ENCODE measurements around the gene IFNGR1.

Gene IFNGR1

GRCh38 chr6:137185290-137185689, 33.9 kb downstream of the IFNGR1 start:
- no peak for DNase-seq (ENCODE audit: low read depth)
- H3K4me3 ChIP-seq (ENCODE audit: control insufficient read depth, low read depth, low read length): no peak overlapping the region
- no peak for TF ChIP-seq CTCF (conservative IDR thresholded peaks at IDR 0.05; ENCODE audit: control insufficient read depth, insufficient read depth, low read depth, low read length)

DNA sequence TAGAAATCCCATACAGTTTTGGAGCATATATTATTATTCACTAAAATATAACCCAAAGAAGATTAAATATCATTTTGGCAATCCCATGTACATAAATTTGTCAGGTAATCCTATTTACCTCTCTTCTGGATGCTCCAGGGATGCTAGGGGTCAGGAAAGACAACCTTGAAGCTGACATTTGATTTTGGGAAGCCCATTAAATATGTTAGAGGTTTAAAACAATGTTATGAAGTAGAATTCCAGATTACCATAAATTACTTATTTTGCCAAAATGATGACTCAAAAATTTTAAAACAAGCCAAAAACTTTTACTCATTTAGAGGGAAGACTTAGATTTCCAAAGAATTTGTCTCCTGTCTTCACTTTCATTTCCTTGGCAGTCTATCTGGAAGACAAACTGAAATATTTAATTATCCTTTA, 36.5 kb downstream of the IFNGR1 start:
- no peak for TF ChIP-seq CTCF (conservative IDR thresholded peaks at IDR 0.05; ENCODE audit: control insufficient read depth, insufficient read depth, low read depth, low read length)
- no peak overlapping the region for H3K4me3 ChIP-seq (ENCODE audit: control insufficient read depth, low read depth, low read length)
- DNase-seq (ENCODE audit: low read depth): no peak

- DNase-seq (ENCODE audit: low read depth): no peak
- TF ChIP-seq CTCF (conservative IDR thresholded peaks at IDR 0.05; ENCODE audit: control insufficient read depth, insufficient read depth, low read depth, low read length): no peak
- H3K4me3 ChIP-seq (ENCODE audit: control insufficient read depth, low read depth, low read length): no peak overlapping the region
Measured at GRCh38 chr6:137181891-137182653, 37.1 kb downstream of the IFNGR1 start.

- TF ChIP-seq CTCF (conservative IDR thresholded peaks at IDR 0.05; ENCODE audit: control insufficient read depth, insufficient read depth, low read depth, low read length): no peak
- no peak for DNase-seq (ENCODE audit: low read depth)
- no peak overlapping the region for H3K4me3 ChIP-seq (ENCODE audit: control insufficient read depth, low read depth, low read length)
Measured at GRCh38 chr6:137177611-137178010, 41.6 kb downstream of the IFNGR1 start.

GRCh38 chr6:137176729-137177128, 42.5 kb downstream of the IFNGR1 start:
- no peak for DNase-seq (ENCODE audit: low read depth)
- H3K4me3 ChIP-seq (ENCODE audit: control insufficient read depth, low read depth, low read length): no peak overlapping the region
- no peak for TF ChIP-seq CTCF (conservative IDR thresholded peaks at IDR 0.05; ENCODE audit: control insufficient read depth, insufficient read depth, low read depth, low read length)

GRCh38 chr6:137175868-137176245, 43.3 kb downstream of the IFNGR1 start:
- no peak for TF ChIP-seq CTCF (conservative IDR thresholded peaks at IDR 0.05; ENCODE audit: control insufficient read depth, insufficient read depth, low read depth, low read length)
- H3K4me3 ChIP-seq (ENCODE audit: control insufficient read depth, low read depth, low read length): no peak overlapping the region
- no peak for DNase-seq (ENCODE audit: low read depth)
